Measurements from ENCODE around the gene TNS1.

- TF ChIP-seq EZH2 (IDR thresholded peaks at IDR 0.05) (no peak), POLR2AphosphoS5 (IDR thresholded peaks at IDR 0.05; ENCODE audit: borderline replicate concordance, low read depth, low read length) (peak; percentile 14; the same call in 1 of the 2 replicates)
These were observed 12.2 kb upstream of the TNS1 start for GRCh38 chr2:218014706-218015585.

All from SK-N-MC (cell line).